IMR-90 (cell line): ENCODE data around the gene TENM4. TPM values are rescaled to one million over a fixed set of nuclear protein-coding genes. Genes with fewer than 3 reads are reported as not detected.

Experiments used
- ATAC-seq: fragments of 200-7000 bp; cut with Tn5 transposase; 2 replicates; pipeline ENCODE4 v1.9.1; 2020; ENCODE audit warnings: low read depth, mild to moderate bottlenecking, moderate library complexity
- BruUV-seq: library from RNA; stranded (reverse); fragments of 400-500 nt; replicated peaks from 2 replicates; lab custom pipeline; 2021; lab: Mats Ljungman, UMichigan
- CTCF ChIA-PET: fragments of 300-600 bp; formaldehyde crosslinking; extraction: SDS; loops from one replicate; lab custom pipeline; 2021; ENCODE audit warnings: antibody characterized with exemption; lab: Yijun Ruan, JAX
- POLR2A ChIA-PET: fragments of 300-600 bp; sonication (Branson Sonifier 250); formaldehyde crosslinking; loops from one replicate; lab custom pipeline; 2022; ENCODE audit warnings: antibody characterized with exemption; ENCODE audit not compliant: unreplicated experiment; lab: Charles Lee
- DNase-seq: peaks from one replicate; pipeline ENCODE4 v3.0.0; 2013
- H2AFZ ChIP-seq: replicated peaks from 2 replicates; pipeline ENCODE3; 2013; ENCODE audit warnings: low read length, mild to moderate bottlenecking; ENCODE audit not compliant: poor library complexity
- H2AK5ac ChIP-seq: 2 replicates; pipeline ENCODE4 v1.6.1; 2013; ENCODE audit warnings: low read depth, low read length, inconsistent platforms
- H2AK9ac ChIP-seq: replicated peaks from 2 replicates; pipeline ENCODE3; 2013; ENCODE audit warnings: mild to moderate bottlenecking, low read depth, low read length, moderate library complexity; ENCODE audit not compliant: poor library complexity
- H2BK120ac ChIP-seq: 2 replicates; pipeline ENCODE4 v1.6.1; 2013; ENCODE audit warnings: low read depth, low read length, inconsistent platforms
- H2BK15ac ChIP-seq: 3 replicates; pipeline ENCODE4 v1.6.1; 2013; ENCODE audit warnings: low read depth, low read length, inconsistent platforms
- H2BK20ac ChIP-seq: 2 replicates; pipeline ENCODE4 v1.6.1; 2013; ENCODE audit warnings: low read depth, mild to moderate bottlenecking, inconsistent platforms, low read length, moderate library complexity
- H2BK5ac ChIP-seq: 2 replicates; pipeline ENCODE4 v1.6.1; 2013; ENCODE audit warnings: mild to moderate bottlenecking, low read depth, low read length, inconsistent platforms; ENCODE audit not compliant: poor library complexity, severe bottlenecking
- H3K14ac ChIP-seq: replicated peaks from 2 replicates; pipeline ENCODE4 v1.6.1; 2013; ENCODE audit warnings: low read depth, low read length, inconsistent platforms
- H3K18ac ChIP-seq: 2 replicates; pipeline ENCODE4 v1.6.1; 2013; ENCODE audit warnings: low read depth, low read length, control low read depth
- H3K23ac ChIP-seq: 2 replicates; pipeline ENCODE4 v1.6.1; 2013; ENCODE audit warnings: low read depth, low read length, inconsistent platforms
- H3K27ac ChIP-seq: 2 replicates; pipeline ENCODE4 v1.5.1; 2013; ENCODE audit warnings: mild to moderate bottlenecking, control low read depth, low read length; ENCODE audit not compliant: insufficient read depth
- H3K27me3 ChIP-seq: 2 replicates; pipeline ENCODE4 v1.6.1; 2013; ENCODE audit warnings: low read length; ENCODE audit not compliant: control insufficient read depth, insufficient read depth
- H3K36me3 ChIP-seq: 2 replicates; pipeline ENCODE4 v1.6.1; 2013; ENCODE audit warnings: low read length, mixed read lengths; ENCODE audit not compliant: control insufficient read depth, insufficient read depth
- H3K4ac ChIP-seq: 2 replicates; pipeline ENCODE4 v1.6.1; 2013; ENCODE audit warnings: low read depth, low read length, inconsistent platforms
- H3K4me1 ChIP-seq: 2 replicates; pipeline ENCODE4 v1.6.1; 2013; ENCODE audit warnings: low read length, mixed read lengths; ENCODE audit not compliant: control insufficient read depth, insufficient read depth
- H3K4me2 ChIP-seq: 2 replicates; pipeline ENCODE4 v1.6.1; 2013; ENCODE audit warnings: low read depth, mild to moderate bottlenecking, control low read depth, low read length, moderate library complexity
- H3K4me3 ChIP-seq: 2 replicates; pipeline ENCODE4 v1.5.1; 2013; ENCODE audit warnings: low read depth, mild to moderate bottlenecking, control low read depth, low read length, moderate library complexity; ENCODE audit not compliant: insufficient read depth
- H3K56ac ChIP-seq: 2 replicates; pipeline ENCODE4 v1.6.1; 2013; ENCODE audit warnings: low read length, inconsistent platforms; ENCODE audit not compliant: insufficient read depth; ENCODE audit errors: extremely low read depth
- H3K79me1 ChIP-seq, 2 experiments: 2 replicates each; pipeline ENCODE4 v1.6.1; 2013; ENCODE audit warnings: low read length in 2 of 2, inconsistent platforms in 1 of 2, low read depth in 1 of 2
- H3K9ac ChIP-seq: 2 replicates; pipeline ENCODE4 v1.6.1; 2013; ENCODE audit warnings: low read depth, low read length, control low read depth
- H3K9me1 ChIP-seq: 2 replicates; pipeline ENCODE4 v1.6.1; 2013; ENCODE audit warnings: low read length, inconsistent platforms; ENCODE audit not compliant: insufficient read depth
- H3K9me3 ChIP-seq: 2 replicates; pipeline ENCODE4 v1.6.1; 2013; ENCODE audit warnings: low read length; ENCODE audit not compliant: control insufficient read depth, insufficient read depth
- H4K20me1 ChIP-seq: 2 replicates; pipeline ENCODE4 v1.6.1; 2013; ENCODE audit warnings: low read length, inconsistent platforms; ENCODE audit not compliant: insufficient read depth
- H4K5ac ChIP-seq: 2 replicates; pipeline ENCODE4 v1.6.1; 2013; ENCODE audit warnings: mild to moderate bottlenecking, low read depth, low read length, control low read depth
- H4K8ac ChIP-seq, 2 experiments: 2 replicates each; pipeline ENCODE4 v1.6.1; 2013; ENCODE audit warnings: low read depth in 2 of 2, low read length in 2 of 2, control low read depth in 1 of 2, inconsistent platforms in 1 of 2
- H4K91ac ChIP-seq: 2 replicates; pipeline ENCODE4 v1.6.1; 2013; ENCODE audit warnings: low read depth, low read length, inconsistent platforms; ENCODE audit not compliant: insufficient read depth
- BHLHE40 ChIP-seq: fragments of 150-350 bp; IDR thresholded peaks from 2 replicates; pipeline ENCODE4 v1.6.1; 2016; ENCODE audit warnings: mild to moderate bottlenecking, low read depth, low read length
- CEBPB ChIP-seq: IDR thresholded peaks from 2 replicates; pipeline ENCODE4 v1.6.1; 2012; ENCODE audit warnings: low read depth, low read length, improper control_type of control experiment
- CHD1 ChIP-seq: IDR thresholded peaks from 2 replicates; pipeline ENCODE4 v1.6.1; 2012; ENCODE audit warnings: low read depth, low read length, improper control_type of control experiment
- FOS ChIP-seq: fragments of 150-350 bp; IDR thresholded peaks from 2 replicates; pipeline ENCODE4 v1.6.1; 2016; ENCODE audit warnings: low read depth, low read length
- MAFK ChIP-seq: IDR thresholded peaks from 2 replicates; pipeline ENCODE4 v1.6.1; 2012; ENCODE audit warnings: low read depth, low read length, improper control_type of control experiment
- MAZ ChIP-seq: IDR thresholded peaks from 2 replicates; pipeline ENCODE4 v1.6.1; 2012; ENCODE audit warnings: low read depth, mild to moderate bottlenecking, low read length, improper control_type of control experiment, moderate library complexity, borderline replicate concordance
- MXI1 ChIP-seq: IDR thresholded peaks from 2 replicates; pipeline ENCODE4 v1.6.1; 2012; ENCODE audit warnings: low read depth, mild to moderate bottlenecking, low read length, moderate library complexity, borderline replicate concordance
- NFE2L2 ChIP-seq: fragments of 150-350 bp; IDR thresholded peaks from 2 replicates; pipeline ENCODE4 v1.6.1; 2016; ENCODE audit warnings: low read depth, mild to moderate bottlenecking, low read length
- POLR2A ChIP-seq: IDR thresholded peaks from 2 replicates; pipeline ENCODE4 v1.6.1; 2012; ENCODE audit warnings: mild to moderate bottlenecking, low read depth, low read length
- RAD21 ChIP-seq: IDR thresholded peaks from 2 replicates; pipeline ENCODE4 v1.6.1; 2012; ENCODE audit warnings: low read length, improper control_type of control experiment
- RCOR1 ChIP-seq: IDR thresholded peaks from 2 replicates; pipeline ENCODE4 v1.6.1; 2012; ENCODE audit warnings: mild to moderate bottlenecking, low read length, improper control_type of control experiment; ENCODE audit not compliant: insufficient replicate concordance
- SMC3 ChIP-seq: fragments of 150-350 bp; IDR thresholded peaks from 2 replicates; pipeline ENCODE4 v1.6.1; 2016; ENCODE audit warnings: low read depth, mild to moderate bottlenecking, antibody characterized with exemption, low read length, moderate library complexity
- WGBS, 2 experiments: methylation state at CpG; one replicate each; pipeline versions ENCODE4 v1.1.5 to v1.1.7; 2013; ENCODE audit warnings: missing lambda C conversion rate in 2 of 2; ENCODE audit not compliant: insufficient read length in 1 of 2; ENCODE audit errors: extremely low coverage in 2 of 2; 5-methylcytosine and 5-hydroxymethylcytosine counted together
- dilution Hi-C: fragments of 300-500 bp; cut with HindIII; formaldehyde crosslinking; loops from one replicate; pipeline ENCODE4 v1.14.3; 2018; ENCODE audit warnings: low sequenced_read_pairs; ENCODE audit not compliant: unreplicated experiment
- in situ Hi-C: fragments of 300-500 bp; cut with MboI; formaldehyde crosslinking; loops from 3 replicates; pipeline ENCODE4 v1.14.3; 2019; ENCODE audit warnings: low sequenced_read_pairs, inconsistent platforms, mixed read lengths
- intact Hi-C: fragments of 100-400 bp; cut with micrococcal nuclease; formaldehyde crosslinking; loops from 2 replicates; pipeline ENCODE4 v1.10.0; 2022
- polyA plus RNA-seq, 3 experiments: library from polyadenylated mRNA; depleted of rRNA; stranded (reverse); fragments of >200 nt; gene quantifications; 2 replicates each; pipeline ENCODE4 v1.2.3, GENCODE V29; 2012; ENCODE audit warnings: low replicate concordance in 1 of 3
- total RNA-seq: library from RNA; depleted of rRNA; stranded (reverse); fragments of >200 nt; gene quantifications from 2 replicates; pipeline ENCODE4 v1.2.3, GENCODE V29; 2012
- TF ChIP-seq, protein P1 (sequence below): conservative IDR thresholded peaks from 2 replicates; pipeline ENCODE4 v1.5.1; 2012; ENCODE audit warnings: mild to moderate bottlenecking, low read depth, low read length, improper control_type of control experiment
- TF ChIP-seq, protein P2 (sequence below): fragments of 150-350 bp; IDR thresholded peaks from 2 replicates; pipeline ENCODE4 v1.6.1; 2016; ENCODE audit warnings: low read depth, mild to moderate bottlenecking, low read length, moderate library complexity, borderline replicate concordance

The TENM4 gene
- total and polyA plus RNA-seq, 2 of the 4 experiments (the other 2 are of a cell fraction) = 7.4 to 9.0 TPM

DNA sequence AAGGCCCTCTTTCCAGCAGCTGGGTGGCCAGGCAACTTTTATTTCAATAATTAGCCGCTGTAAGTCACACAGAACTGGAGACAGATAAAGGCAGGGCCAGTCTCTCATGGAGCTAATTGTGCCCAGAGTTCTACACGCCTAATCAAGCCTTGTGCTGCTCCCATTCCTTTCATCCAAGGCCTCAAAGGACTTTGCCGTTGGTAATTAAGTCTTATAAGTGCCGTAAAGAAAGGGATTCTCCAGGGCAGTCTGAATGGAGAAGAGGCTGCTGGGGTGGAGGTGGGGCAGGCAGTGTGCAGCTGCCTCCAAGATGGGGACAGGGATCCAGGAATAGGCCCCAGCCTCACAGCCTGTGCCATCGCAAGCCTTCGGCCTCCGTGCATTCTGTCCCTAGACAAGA is 357.9 kb downstream of the TENM4 start:
- H4K5ac ChIP-seq = no peak overlapping the region
- H3K14ac ChIP-seq = no peak overlapping the region
- DNase-seq (no peak), ATAC-seq (no peak)
- intact Hi-C loops (loop anchor here (10.0 kb wide), 1 partner anchor 288 kb away; no protein-coding TSS in a partner anchor), in situ Hi-C loops (no loop called here), dilution Hi-C loops (no loop called here)
- no peak overlapping the region for H2AFZ ChIP-seq
- WGBS, 2 experiments = no CpG with 5 or more reads among the region's 7 CpGs
- H3K18ac ChIP-seq = no peak overlapping the region; the same call in 1 of the 2 replicates
- H3K4me3 ChIP-seq = no peak overlapping the region
- H3K56ac ChIP-seq = no peak overlapping the region
- no peaks in the 10 kb centered on the region for H3K9me3 ChIP-seq
- H2AK9ac ChIP-seq = no peak overlapping the region
- ChIA-PET CTCF (interaction anchor here (1.1 to 1.7 kb wide), 2 partner anchors 9 to 17 kb away, joined by 3 read pairs; no protein-coding TSS in a partner anchor), POLR2A (no interaction called here)
- peaks cover 7% of the 10 kb centered on the region for H3K9me1 ChIP-seq
- no peak overlapping the region for H3K4me2 ChIP-seq
- BruUV-seq = no TSS peak
- H2BK5ac ChIP-seq = no peak overlapping the region
- 0 out of 2 replicates have a peak overlapping the region, but pooled peaks have one; percentile 3 for H2BK20ac ChIP-seq
- no peak overlapping the region for H2BK15ac ChIP-seq
- H4K91ac ChIP-seq = 0 out of 2 replicates have a peak overlapping the region, but pooled peaks have one; percentile 7
- no peak overlapping the region for H4K8ac ChIP-seq
- H3K79me1 ChIP-seq = no peaks in the 10 kb centered on the region
- H4K20me1 ChIP-seq = no peaks in the 10 kb centered on the region
- no peak overlapping the region for H3K23ac ChIP-seq
- peaks cover 17% of the 10 kb centered on the region for H3K4me1 ChIP-seq
- no peak overlapping the region for H2AK5ac ChIP-seq
- H3K36me3 ChIP-seq = no peaks in the 10 kb centered on the region
- no peak overlapping the region for H3K27ac ChIP-seq
- no peak overlapping the region for H3K9ac ChIP-seq
- no peak overlapping the region for H2BK120ac ChIP-seq
- no peaks in the 10 kb centered on the region for H3K27me3 ChIP-seq
- peak overlapping the region; percentile 15; the same call in 1 of the 2 replicates for H3K4ac ChIP-seq
- TF ChIP-seq, protein P1, sequence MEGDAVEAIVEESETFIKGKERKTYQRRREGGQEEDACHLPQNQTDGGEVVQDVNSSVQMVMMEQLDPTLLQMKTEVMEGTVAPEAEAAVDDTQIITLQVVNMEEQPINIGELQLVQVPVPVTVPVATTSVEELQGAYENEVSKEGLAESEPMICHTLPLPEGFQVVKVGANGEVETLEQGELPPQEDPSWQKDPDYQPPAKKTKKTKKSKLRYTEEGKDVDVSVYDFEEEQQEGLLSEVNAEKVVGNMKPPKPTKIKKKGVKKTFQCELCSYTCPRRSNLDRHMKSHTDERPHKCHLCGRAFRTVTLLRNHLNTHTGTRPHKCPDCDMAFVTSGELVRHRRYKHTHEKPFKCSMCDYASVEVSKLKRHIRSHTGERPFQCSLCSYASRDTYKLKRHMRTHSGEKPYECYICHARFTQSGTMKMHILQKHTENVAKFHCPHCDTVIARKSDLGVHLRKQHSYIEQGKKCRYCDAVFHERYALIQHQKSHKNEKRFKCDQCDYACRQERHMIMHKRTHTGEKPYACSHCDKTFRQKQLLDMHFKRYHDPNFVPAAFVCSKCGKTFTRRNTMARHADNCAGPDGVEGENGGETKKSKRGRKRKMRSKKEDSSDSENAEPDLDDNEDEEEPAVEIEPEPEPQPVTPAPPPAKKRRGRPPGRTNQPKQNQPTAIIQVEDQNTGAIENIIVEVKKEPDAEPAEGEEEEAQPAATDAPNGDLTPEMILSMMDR = no peak
- no peak for TF ChIP-seq BHLHE40
- no peak for TF ChIP-seq RCOR1
- no peak for TF ChIP-seq CEBPB
- TF ChIP-seq POLR2A = no peak
- no peak for TF ChIP-seq CHD1
- no peak for TF ChIP-seq MAZ
- TF ChIP-seq RAD21 = no peak
- no peak for TF ChIP-seq NFE2L2
- TF ChIP-seq SMC3 = no peak
- no peak for TF ChIP-seq MAFK
- no peak for TF ChIP-seq MXI1
- no peak for TF ChIP-seq FOS
- TF ChIP-seq, protein P2, sequence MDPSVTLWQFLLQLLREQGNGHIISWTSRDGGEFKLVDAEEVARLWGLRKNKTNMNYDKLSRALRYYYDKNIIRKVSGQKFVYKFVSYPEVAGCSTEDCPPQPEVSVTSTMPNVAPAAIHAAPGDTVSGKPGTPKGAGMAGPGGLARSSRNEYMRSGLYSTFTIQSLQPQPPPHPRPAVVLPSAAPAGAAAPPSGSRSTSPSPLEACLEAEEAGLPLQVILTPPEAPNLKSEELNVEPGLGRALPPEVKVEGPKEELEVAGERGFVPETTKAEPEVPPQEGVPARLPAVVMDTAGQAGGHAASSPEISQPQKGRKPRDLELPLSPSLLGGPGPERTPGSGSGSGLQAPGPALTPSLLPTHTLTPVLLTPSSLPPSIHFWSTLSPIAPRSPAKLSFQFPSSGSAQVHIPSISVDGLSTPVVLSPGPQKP = no peak
